ENCODE results near the gene KAZN. TPM values are rescaled to one million over a fixed set of nuclear protein-coding genes. Genes with fewer than 3 reads are reported as not detected.

The KAZN gene
- total and polyA plus RNA-seq, 2 donors (not counting 1 experiment from before 2014, with no cell fraction given) = 3.4 to 5.0 TPM

DNA sequence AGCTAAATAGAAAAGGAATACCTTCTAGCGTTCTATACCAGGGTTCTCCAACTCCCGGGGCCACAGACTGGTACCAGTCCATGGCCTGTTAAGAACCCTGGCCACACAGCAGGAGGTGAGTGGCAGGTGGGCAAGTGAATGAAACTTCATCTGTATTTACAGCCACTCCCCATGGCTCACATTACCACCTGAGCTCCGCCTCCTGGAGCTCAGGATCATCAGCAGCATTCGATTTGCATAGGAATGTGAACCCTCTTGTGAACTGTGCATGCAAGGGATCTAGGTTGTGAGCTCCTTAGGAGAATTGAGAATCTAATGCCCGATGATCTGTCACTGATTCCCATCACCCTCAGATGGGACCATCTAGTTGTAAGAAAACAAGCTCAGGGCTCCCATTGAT, 107.3 kb downstream of the KAZN start:
- no peak overlapping the region for H3K9ac ChIP-seq (ENCODE audit: insufficient read depth, low read length)
- H3K4me3 ChIP-seq (replicated peaks in 1 of 4; ENCODE audit: control extremely low read depth in 1 of 4, insufficient read depth in 1 of 4, low read depth in 3 of 4, low read length in 4 of 4) = no peak overlapping the region
- no peak for DNase-seq (ENCODE audit: low read depth in 2 of 2)
- H3K27ac ChIP-seq (ENCODE audit: insufficient read depth, low read length) = no peak overlapping the region
- H2AFZ ChIP-seq (ENCODE audit: low read length) = no peak overlapping the region
- TF ChIP-seq EZH2 (IDR thresholded peaks at IDR 0.05; ENCODE audit: low read length, missing control alignments) = no peak
- TF ChIP-seq, protein P1, sequence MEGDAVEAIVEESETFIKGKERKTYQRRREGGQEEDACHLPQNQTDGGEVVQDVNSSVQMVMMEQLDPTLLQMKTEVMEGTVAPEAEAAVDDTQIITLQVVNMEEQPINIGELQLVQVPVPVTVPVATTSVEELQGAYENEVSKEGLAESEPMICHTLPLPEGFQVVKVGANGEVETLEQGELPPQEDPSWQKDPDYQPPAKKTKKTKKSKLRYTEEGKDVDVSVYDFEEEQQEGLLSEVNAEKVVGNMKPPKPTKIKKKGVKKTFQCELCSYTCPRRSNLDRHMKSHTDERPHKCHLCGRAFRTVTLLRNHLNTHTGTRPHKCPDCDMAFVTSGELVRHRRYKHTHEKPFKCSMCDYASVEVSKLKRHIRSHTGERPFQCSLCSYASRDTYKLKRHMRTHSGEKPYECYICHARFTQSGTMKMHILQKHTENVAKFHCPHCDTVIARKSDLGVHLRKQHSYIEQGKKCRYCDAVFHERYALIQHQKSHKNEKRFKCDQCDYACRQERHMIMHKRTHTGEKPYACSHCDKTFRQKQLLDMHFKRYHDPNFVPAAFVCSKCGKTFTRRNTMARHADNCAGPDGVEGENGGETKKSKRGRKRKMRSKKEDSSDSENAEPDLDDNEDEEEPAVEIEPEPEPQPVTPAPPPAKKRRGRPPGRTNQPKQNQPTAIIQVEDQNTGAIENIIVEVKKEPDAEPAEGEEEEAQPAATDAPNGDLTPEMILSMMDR (conservative IDR thresholded peaks at IDR 0.05 in 1 of 2, IDR thresholded peaks at IDR 0.05 in 1 of 2; ENCODE audit: low read depth in 1 of 2, low read length in 2 of 2) = no peak
- H3K79me2 ChIP-seq (ENCODE audit: control insufficient read depth, insufficient read depth, low read length) = no peaks in the 10 kb centered on the region
- no peak overlapping the region for H3K4me2 ChIP-seq (ENCODE audit: extremely low read depth, insufficient read depth, low read length)
- H3K36me3 ChIP-seq (ENCODE audit: control insufficient read depth, insufficient read depth, low read length) = no peaks in the 10 kb centered on the region
- no peaks in the 10 kb centered on the region for H3K27me3 ChIP-seq (ENCODE audit: control insufficient read depth, insufficient read depth, low read length)
- no peaks in the 10 kb centered on the region for H4K20me1 ChIP-seq (ENCODE audit: control insufficient read depth, extremely low read depth, insufficient read depth, low read length)
- no peaks in the 10 kb centered on the region for H3K4me1 ChIP-seq (ENCODE audit: control insufficient read depth, extremely low read depth, insufficient read depth, low read length)
- no peaks in the 10 kb centered on the region for H3K9me3 ChIP-seq (ENCODE audit: control insufficient read depth, insufficient read depth, low read depth, low read length)

GRCh38 chr1:14706631-14707030, 108.1 kb downstream of the KAZN start:
- Histone ChIP-seq H4K20me1 (ENCODE audit: control insufficient read depth, extremely low read depth, insufficient read depth, low read length) (no peaks in the 10 kb centered on the region), H3K4me2 (ENCODE audit: extremely low read depth, insufficient read depth, low read length) (no peak overlapping the region), H2AFZ (ENCODE audit: low read length) (no peak overlapping the region), H3K27ac (ENCODE audit: insufficient read depth, low read length) (no peak overlapping the region), H3K27me3 (ENCODE audit: control insufficient read depth, insufficient read depth, low read length) (no peaks in the 10 kb centered on the region), H3K9me3 (ENCODE audit: control insufficient read depth, insufficient read depth, low read depth, low read length) (no peaks in the 10 kb centered on the region), H3K4me3 (replicated peaks in 1 of 4; ENCODE audit: control extremely low read depth in 1 of 4, insufficient read depth in 1 of 4, low read depth in 3 of 4, low read length in 4 of 4) (no peak overlapping the region), H3K79me2 (ENCODE audit: control insufficient read depth, insufficient read depth, low read length) (no peaks in the 10 kb centered on the region), H3K4me1 (ENCODE audit: control insufficient read depth, extremely low read depth, insufficient read depth, low read length) (no peaks in the 10 kb centered on the region), H3K36me3 (ENCODE audit: control insufficient read depth, insufficient read depth, low read length) (no peaks in the 10 kb centered on the region), H3K9ac (ENCODE audit: insufficient read depth, low read length) (no peak overlapping the region)
- DNase-seq (ENCODE audit: low read depth in 2 of 2) = no peak
- TF ChIP-seq, protein P1 (conservative IDR thresholded peaks at IDR 0.05 in 1 of 2, IDR thresholded peaks at IDR 0.05 in 1 of 2; ENCODE audit: low read depth in 1 of 2, low read length in 2 of 2) = no peak
- TF ChIP-seq EZH2 (IDR thresholded peaks at IDR 0.05; ENCODE audit: low read length, missing control alignments) = no peak

GRCh38 chr1:14707531-14708445, 109.3 kb downstream of the KAZN start:
- no peaks in the 10 kb centered on the region for H3K9me3 ChIP-seq (ENCODE audit: control insufficient read depth, insufficient read depth, low read depth, low read length)
- H3K4me1 ChIP-seq (ENCODE audit: control insufficient read depth, extremely low read depth, insufficient read depth, low read length) = no peaks in the 10 kb centered on the region
- H4K20me1 ChIP-seq (ENCODE audit: control insufficient read depth, extremely low read depth, insufficient read depth, low read length) = no peaks in the 10 kb centered on the region
- DNase-seq (ENCODE audit: low read depth in 2 of 2) = no peak
- no peak overlapping the region for H3K9ac ChIP-seq (ENCODE audit: insufficient read depth, low read length)
- H3K27me3 ChIP-seq (ENCODE audit: control insufficient read depth, insufficient read depth, low read length) = no peaks in the 10 kb centered on the region
- no peak overlapping the region for H3K27ac ChIP-seq (ENCODE audit: insufficient read depth, low read length)
- TF ChIP-seq EZH2 (IDR thresholded peaks at IDR 0.05; ENCODE audit: low read length, missing control alignments) = no peak
- H3K79me2 ChIP-seq (ENCODE audit: control insufficient read depth, insufficient read depth, low read length) = no peaks in the 10 kb centered on the region
- H3K4me2 ChIP-seq (ENCODE audit: extremely low read depth, insufficient read depth, low read length) = no peak overlapping the region
- H3K4me3 ChIP-seq (replicated peaks in 1 of 4; ENCODE audit: control extremely low read depth in 1 of 4, insufficient read depth in 1 of 4, low read depth in 3 of 4, low read length in 4 of 4) = no peak overlapping the region
- no peaks in the 10 kb centered on the region for H3K36me3 ChIP-seq (ENCODE audit: control insufficient read depth, insufficient read depth, low read length)
- no peak overlapping the region for H2AFZ ChIP-seq (ENCODE audit: low read length)

Data from fibroblast of lung (primary cell).